Midbrain (tissue), 1 donor: ENCODE measurements around the gene BAK1.
A peak's percentile ranks its signal among the peaks of the same experiment; 100 is the strongest.
"Not testable (repeated sequence)": the region's sequence is repeated elsewhere in the genome, so short reads cannot be mapped to it uniquely, and the experiment has no call there.

Experiments
- DNase-seq: peaks from one replicate; lab custom pipeline; 2025; lab: John Stamatoyannopoulos, UW

The BAK1 gene

DNA sequence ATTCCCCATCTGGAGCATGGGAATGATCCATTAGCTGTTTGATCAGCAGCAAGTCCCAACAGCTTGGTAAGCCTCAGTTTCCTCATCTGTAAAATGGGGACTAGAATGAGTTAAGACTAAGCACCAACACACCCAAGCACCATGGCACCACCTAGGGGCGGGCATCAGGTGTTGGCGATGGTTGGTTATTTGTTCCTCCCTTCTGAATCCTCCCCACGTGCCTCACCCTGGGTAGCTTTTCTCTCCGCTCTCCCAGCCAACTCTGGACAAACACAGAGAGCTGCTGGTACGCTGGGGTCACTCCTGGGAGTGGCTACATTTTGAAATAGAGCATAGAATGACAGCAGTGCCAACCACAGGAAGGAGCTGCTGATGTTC is 27.7 kb upstream of the BAK1 start:
- no peak for DNase-seq

GRCh38 chr6:33607126-33607783 is 27.2 kb upstream of the BAK1 start:
- DNase-seq, result no peak

- no peak for DNase-seq
These were observed 26.6 kb upstream of the BAK1 start for GRCh38 chr6:33606642-33607041.

GRCh38 chr6:33604941-33605854 is 25.1 kb upstream of the BAK1 start:
- DNase-seq, result no peak

- no peak for DNase-seq
These were observed 22.1 kb upstream of the BAK1 start for GRCh38 chr6:33602180-33602579.

GRCh38 chr6:33600761-33601160 is 20.7 kb upstream of the BAK1 start:
- no peak for DNase-seq

DNA sequence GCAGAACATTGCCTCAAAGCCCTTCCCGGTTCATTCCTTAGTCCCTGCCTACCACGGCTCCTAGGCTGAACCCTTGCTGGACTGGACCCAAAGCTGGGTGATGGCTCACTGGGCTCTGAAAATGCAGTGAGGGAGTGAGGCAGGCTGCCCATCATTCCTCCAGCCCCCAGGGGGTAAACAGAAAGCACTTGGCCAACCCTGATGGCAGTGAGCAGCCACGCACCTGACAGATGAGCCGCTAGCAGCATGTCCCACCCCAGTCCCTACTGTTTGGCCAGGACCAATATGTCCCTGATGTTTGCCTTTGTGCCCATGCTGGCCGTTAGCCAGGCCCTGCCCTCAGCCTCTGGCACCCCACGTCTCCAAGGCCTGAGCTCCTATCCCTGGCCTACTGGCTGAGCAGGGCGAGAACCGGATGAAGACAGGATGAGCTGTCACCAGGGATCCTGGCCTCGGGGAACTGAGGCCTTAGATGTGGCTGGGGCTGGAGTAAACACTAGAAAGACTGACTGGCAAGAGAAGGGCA is 19.4 kb upstream of the BAK1 start:
- DNase-seq, result no peak

GRCh38 chr6:33597551-33598322 is 17.7 kb upstream of the BAK1 start:
- DNase-seq, result no peak

DNA sequence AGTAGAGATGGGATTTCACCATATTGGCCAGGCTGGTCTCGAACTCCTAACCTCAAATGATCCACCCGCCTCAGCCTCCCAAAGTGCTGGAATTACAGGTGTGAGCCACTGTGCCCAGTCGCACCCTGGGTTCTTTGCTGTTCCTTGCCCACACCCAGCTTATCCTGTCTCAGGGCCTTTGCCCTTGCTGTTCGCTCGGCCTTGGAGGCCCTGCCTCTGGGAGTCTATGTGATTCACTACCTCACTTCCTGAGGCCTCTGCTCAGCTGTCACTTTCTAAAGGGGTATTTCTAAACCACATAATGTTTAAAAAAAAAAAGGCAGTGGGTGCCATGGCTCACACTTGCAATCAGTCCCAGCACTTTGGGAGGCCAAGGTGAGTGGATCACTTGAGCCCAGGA is 16.8 kb upstream of the BAK1 start:
- DNase-seq, result not testable (repeated sequence)

DNA sequence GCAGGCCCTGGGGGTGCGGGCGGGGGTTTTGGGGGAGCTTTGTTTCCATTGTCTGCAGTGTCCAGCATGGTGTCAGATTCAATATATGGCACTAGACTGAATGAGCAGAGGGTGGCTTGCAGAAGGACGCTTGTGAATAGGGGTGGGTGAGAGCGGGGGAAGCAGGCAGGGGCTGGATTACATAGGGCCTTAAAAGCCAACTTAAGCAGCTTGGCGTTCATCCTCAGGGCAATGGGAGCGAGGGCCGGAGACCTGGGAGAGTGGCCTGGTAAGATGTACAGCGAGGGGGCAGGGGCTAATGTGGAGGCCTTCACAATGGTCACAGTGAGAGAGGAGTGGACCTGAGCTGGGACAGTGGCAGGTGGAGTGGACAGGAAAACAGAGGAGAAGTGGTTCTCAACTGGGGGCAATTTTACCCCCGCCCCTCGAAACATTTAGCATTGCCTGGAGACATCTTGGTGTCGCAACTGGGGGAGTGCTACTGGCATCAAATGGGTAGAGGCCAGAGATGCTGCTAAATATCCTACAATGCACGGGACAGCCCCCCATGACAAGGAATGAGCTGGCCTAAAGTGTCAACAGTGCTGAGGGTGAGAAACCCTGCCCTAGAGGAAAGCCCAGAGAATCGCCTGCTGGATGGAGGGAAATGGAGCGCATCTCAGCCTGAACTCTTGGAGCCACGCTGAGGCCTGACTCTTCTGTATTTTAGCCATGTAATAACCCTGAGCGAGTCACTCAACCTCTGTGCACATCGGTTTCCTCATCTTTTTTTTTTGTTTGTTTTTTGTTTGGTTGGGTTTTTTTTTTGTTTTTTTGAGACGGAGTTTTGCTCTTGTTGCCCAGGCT is 15.1 kb upstream of the BAK1 start:
- DNase-seq, result no peak

DNA sequence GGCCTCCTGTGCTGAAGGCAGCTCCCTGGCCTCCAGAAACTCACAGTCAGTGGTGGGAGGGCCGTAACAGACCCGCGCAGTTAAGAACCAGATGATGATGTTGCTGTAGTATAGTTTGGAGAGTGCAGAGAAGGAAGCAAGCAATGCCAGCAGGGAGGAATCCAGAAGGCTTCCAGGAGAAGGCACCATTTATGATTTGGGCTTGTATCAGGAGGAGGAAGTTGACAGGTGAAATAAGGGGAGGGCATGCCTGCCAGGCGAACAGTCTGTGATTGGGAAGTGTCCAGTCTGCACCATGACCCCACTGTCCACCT is 13.3 kb upstream of the BAK1 start:
- no peak for DNase-seq

DNA sequence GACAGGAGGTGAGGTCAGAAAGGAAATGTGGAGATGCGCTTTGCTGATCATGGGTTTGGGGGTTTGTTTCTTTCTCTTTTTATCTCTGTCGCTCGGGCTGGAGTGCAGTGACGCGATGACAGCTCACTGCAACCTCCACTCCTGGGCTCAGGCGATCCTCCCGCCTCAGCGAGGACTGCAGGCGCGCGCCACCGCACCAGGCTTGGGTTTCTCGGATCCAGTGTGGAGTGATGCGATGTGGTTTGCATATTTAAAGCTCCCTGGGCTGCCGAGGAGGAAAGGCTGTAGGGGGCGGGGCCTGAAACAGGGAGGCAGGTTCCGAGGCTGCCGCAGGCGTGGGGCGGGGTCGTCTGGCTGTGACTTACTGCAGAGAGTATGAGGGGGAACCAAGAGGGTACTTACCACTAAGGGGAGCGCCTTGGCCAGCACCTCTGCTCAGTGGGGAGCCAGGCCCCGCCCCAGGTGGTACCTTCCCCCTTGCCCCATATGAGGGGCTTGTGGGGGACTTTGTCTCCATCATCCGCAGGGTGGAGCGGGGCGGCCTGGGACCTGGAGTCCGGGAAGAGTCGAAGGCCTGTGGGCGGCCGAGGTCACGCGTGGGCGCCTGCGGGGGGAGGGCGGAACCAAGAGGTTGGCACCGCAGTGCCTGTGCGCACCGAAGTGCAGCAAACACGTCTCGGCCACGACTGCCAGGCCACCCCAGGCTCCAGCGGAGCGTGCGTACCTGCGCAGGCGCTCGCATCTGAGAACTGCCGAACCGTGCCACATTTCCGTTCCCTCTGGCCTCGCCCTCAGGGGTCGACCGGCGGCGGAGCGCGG is 12.7 kb upstream of the BAK1 start:
- DNase-seq, result no peak

- no peak for DNase-seq
These were observed 12.2 kb upstream of the BAK1 start for GRCh38 chr6:33592280-33592594.

- DNase-seq, result no peak
These were observed 11.5 kb upstream of the BAK1 start for GRCh38 chr6:33591424-33592032.

- no peak for DNase-seq
These were observed 10.6 kb upstream of the BAK1 start for GRCh38 chr6:33590531-33591198.

- peak; percentile 36 for DNase-seq
These were observed 9.9 kb upstream of the BAK1 start for GRCh38 chr6:33589731-33590530.

GRCh38 chr6:33589392-33589730 is 9.3 kb upstream of the BAK1 start:
- DNase-seq, result no peak

- no peak for DNase-seq
These were observed 8.8 kb upstream of the BAK1 start for GRCh38 chr6:33588894-33589293.

DNA sequence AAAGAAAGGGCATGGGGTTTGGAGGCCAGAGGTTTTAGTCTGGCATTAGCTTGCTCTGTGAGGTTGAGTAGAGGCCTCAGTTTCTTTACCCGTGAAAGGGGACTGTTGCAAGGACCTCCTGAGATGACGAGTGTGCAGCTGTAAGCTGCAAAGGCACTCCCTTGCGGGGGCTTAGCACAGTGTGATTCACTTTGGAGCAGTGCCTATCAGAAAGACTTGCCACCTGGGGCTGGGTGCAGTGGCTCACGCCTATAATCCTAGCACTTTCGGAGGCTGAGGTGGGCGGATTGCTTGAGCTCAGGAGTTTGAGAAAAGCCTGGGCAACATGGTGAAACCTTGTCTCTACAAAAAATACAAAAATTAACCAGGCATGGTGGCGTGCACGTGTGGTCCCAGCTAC is 7.5 kb upstream of the BAK1 start:
- DNase-seq, result no peak
